Neural progenitor cell (in vitro differentiated cells): ENCODE data around the gene NAPG. TPM values are rescaled to one million over a fixed set of nuclear protein-coding genes. Genes with fewer than 3 reads are reported as not detected.
"Not testable (repeated sequence)": the region's sequence is repeated elsewhere in the genome, so short reads cannot be mapped to it uniquely, and the experiment has no call there.

Source experiments
- DNase-seq: peaks from one replicate; pipeline ENCODE4 v3.0.0-alpha.2; 2016; ENCODE audit warnings: low spot score
- H2AFZ ChIP-seq: fragments of 200-600 bp; sonication (generic); replicated peaks from 2 replicates; pipeline ENCODE4 v1.6.1; 2016; ENCODE audit warnings: antibody characterized with exemption
- H3F3A ChIP-seq: fragments of 200-600 bp; sonication (generic); 2 replicates; pipeline ENCODE4 v1.6.1; 2016; ENCODE audit warnings: antibody characterized with exemption, low read depth
- H3K27ac ChIP-seq: fragments of 200-600 bp; sonication (generic); 2 replicates; pipeline ENCODE4 v1.5.1; 2016; ENCODE audit warnings: mild to moderate bottlenecking
- H3K27me3 ChIP-seq: fragments of 200-600 bp; sonication (generic); 2 replicates; pipeline ENCODE4 v1.6.1; 2016; ENCODE audit warnings: mild to moderate bottlenecking, moderate library complexity
- H3K36me3 ChIP-seq: fragments of 200-600 bp; sonication (generic); 2 replicates; pipeline ENCODE4 v1.5.1; 2016
- H3K4me1 ChIP-seq: fragments of 200-600 bp; sonication (generic); 2 replicates; pipeline ENCODE4 v1.6.1; 2016; ENCODE audit warnings: mixed run types
- H3K4me2 ChIP-seq: fragments of 200-600 bp; sonication (generic); 2 replicates; pipeline ENCODE4 v1.6.1; 2016
- H3K4me3 ChIP-seq: fragments of 200-600 bp; sonication (generic); 2 replicates; pipeline ENCODE4 v1.5.1; 2016
- H3K79me2 ChIP-seq: fragments of 200-600 bp; sonication (generic); 2 replicates; pipeline ENCODE4 v1.6.1; 2016; ENCODE audit warnings: low read depth
- H3K9ac ChIP-seq: fragments of 200-600 bp; sonication (generic); 2 replicates; pipeline ENCODE4 v1.6.1; 2016
- H3K9me3 ChIP-seq: fragments of 200-600 bp; sonication (generic); 2 replicates; pipeline ENCODE4 v1.5.1; 2016; ENCODE audit warnings: low read depth
- H4K20me1 ChIP-seq: fragments of 200-600 bp; sonication (generic); 2 replicates; pipeline ENCODE4 v1.6.1; 2016; ENCODE audit warnings: low read depth
- H3K27ac Mint-ChIP-seq: 3 replicates; pipeline ENCODE4 v1.8.0; 2021; ENCODE audit warnings: mixed read lengths
- H3K27me3 Mint-ChIP-seq: 2 replicates; pipeline ENCODE4 v1.8.0; 2022; ENCODE audit warnings: low read depth, mild to moderate bottlenecking, inconsistent platforms, moderate library complexity, mixed read lengths; ENCODE audit not compliant: insufficient read depth
- H3K36me3 Mint-ChIP-seq: 3 replicates; pipeline ENCODE4 v1.8.0; 2021; ENCODE audit warnings: mixed read lengths
- H3K4me1 Mint-ChIP-seq: 3 replicates; pipeline ENCODE4 v1.8.0; 2021; ENCODE audit warnings: mixed read lengths
- H3K4me3 Mint-ChIP-seq: 3 replicates; pipeline ENCODE4 v1.8.0; 2021; ENCODE audit warnings: mild to moderate bottlenecking, moderate library complexity, mixed read lengths
- H3K9me3 Mint-ChIP-seq: 3 replicates; pipeline ENCODE4 v1.8.0; 2020; ENCODE audit warnings: mixed read lengths
- CTCF ChIP-seq: fragments of 200-600 bp; sonication (generic); IDR thresholded peaks from 2 replicates; pipeline ENCODE4 v1.5.1; 2017; ENCODE audit warnings: antibody characterized with exemption, mild to moderate bottlenecking
- EZH2 ChIP-seq: fragments of 200-600 bp; sonication (generic); IDR thresholded peaks from 2 replicates; pipeline ENCODE4 v1.6.1; 2017; ENCODE audit warnings: antibody characterized with exemption, mild to moderate bottlenecking, moderate library complexity
- EZH2phosphoT487 ChIP-seq: fragments of 200-600 bp; sonication (generic); IDR thresholded peaks from 2 replicates; pipeline ENCODE4 v1.6.1; 2017; ENCODE audit warnings: antibody characterized with exemption
- total RNA-seq: library from RNA; depleted of rRNA; stranded (reverse); fragments of >200 nt; gene quantifications from 2 replicates; pipeline ENCODE4 v1.2.3, GENCODE V29; 2015; ENCODE audit warnings: low replicate concordance

Gene NAPG
- total RNA-seq, 1 donor from 2014 or later, result 56.6 TPM

DNA sequence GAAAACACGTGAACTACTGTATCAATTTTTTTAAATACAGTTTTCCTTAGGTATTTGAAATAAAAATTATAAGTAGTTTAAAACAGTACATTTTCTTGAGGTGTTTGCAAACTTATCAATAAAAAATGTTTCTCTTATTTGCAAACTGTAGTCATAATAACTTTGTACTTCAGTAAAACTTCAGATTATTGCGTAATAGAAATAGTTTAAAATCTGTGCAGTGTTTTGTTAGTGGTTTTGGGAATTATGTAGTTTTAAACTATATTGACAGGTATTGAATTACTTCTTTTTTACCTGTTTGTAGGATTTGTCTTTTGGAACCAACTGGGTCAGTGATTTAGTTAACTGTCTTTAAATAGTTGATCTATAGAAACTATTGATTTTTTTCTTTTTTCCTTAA, 7.3 kb downstream of the NAPG start:
- Histone ChIP-seq H3F3A (no peaks in the 10 kb centered on the region), H3K79me2 (peaks cover 73% of the 10 kb centered on the region), H3K36me3 (peaks cover 5% of the 10 kb centered on the region), H3K9ac (no peak overlapping the region), H3K27ac (no peak overlapping the region), H4K20me1 (peaks cover 24% of the 10 kb centered on the region), H2AFZ (no peak overlapping the region), H3K27me3 (no peaks in the 10 kb centered on the region), H3K4me1 (no peaks in the 10 kb centered on the region), H3K9me3 (no peaks in the 10 kb centered on the region), H3K4me2 (no peak overlapping the region), H3K4me3 (no peak overlapping the region)
- H3K4me3 Mint-ChIP-seq, result no peak overlapping the region
- peaks cover 12% of the 10 kb centered on the region for H3K4me1 Mint-ChIP-seq
- H3K36me3 Mint-ChIP-seq, result peaks cover 4% of the 10 kb centered on the region
- H3K27me3 Mint-ChIP-seq, result no peaks in the 10 kb centered on the region
- H3K27ac Mint-ChIP-seq, result no peak overlapping the region
- no peak for DNase-seq
- TF ChIP-seq EZH2 (no peak), CTCF (no peak), EZH2phosphoT487 (no peak)
- H3K9me3 Mint-ChIP-seq, result no peaks in the 10 kb centered on the region

- Histone ChIP-seq H3K9me3 (no peaks in the 10 kb centered on the region), H3F3A (no peaks in the 10 kb centered on the region), H3K36me3 (peaks cover 25% of the 10 kb centered on the region), H3K4me3 (no peak overlapping the region), H2AFZ (no peak overlapping the region), H3K27me3 (no peaks in the 10 kb centered on the region), H3K4me1 (no peaks in the 10 kb centered on the region), H3K4me2 (no peak overlapping the region), H3K27ac (no peak overlapping the region), H4K20me1 (no peaks in the 10 kb centered on the region), H3K79me2 (peaks cover 52% of the 10 kb centered on the region), H3K9ac (no peak overlapping the region)
- H3K36me3 Mint-ChIP-seq, result peaks cover 19% of the 10 kb centered on the region
- no peak overlapping the region for H3K27ac Mint-ChIP-seq
- no peaks in the 10 kb centered on the region for H3K4me1 Mint-ChIP-seq
- TF ChIP-seq EZH2, result no peak
- no peak for TF ChIP-seq EZH2phosphoT487
- TF ChIP-seq CTCF, result no peak
- no peak overlapping the region for H3K4me3 Mint-ChIP-seq
- H3K9me3 Mint-ChIP-seq, result no peaks in the 10 kb centered on the region
- no peaks in the 10 kb centered on the region for H3K27me3 Mint-ChIP-seq
- DNase-seq, result no peak
Observed at GRCh38 chr18:10536280-10536679, 10.5 kb downstream of the NAPG start.

DNA sequence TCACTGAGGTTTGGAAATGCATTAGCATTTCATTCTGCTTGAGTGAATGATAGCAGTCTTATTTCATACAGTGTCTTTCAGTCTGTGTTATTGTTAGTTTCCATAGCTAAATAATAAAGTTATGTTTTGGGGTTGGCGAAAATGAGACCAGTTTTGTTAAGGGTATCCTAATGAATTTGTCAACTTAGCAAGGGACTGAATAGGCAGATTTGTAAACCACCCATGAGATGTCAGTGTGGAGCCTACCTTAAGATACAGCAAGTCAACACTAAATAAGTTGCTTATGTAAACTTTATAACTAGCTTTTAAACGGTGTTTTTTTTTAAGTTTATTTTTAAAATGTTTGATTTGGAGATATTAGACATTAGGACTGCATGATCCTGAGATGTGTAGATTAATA, 11.9 kb downstream of the NAPG start:
- Histone ChIP-seq H3K9ac (no peak overlapping the region), H3K27me3 (no peaks in the 10 kb centered on the region), H3K4me1 (no peaks in the 10 kb centered on the region), H3K4me2 (no peak overlapping the region), H4K20me1 (no peaks in the 10 kb centered on the region), H3F3A (no peaks in the 10 kb centered on the region), H2AFZ (no peak overlapping the region), H3K27ac (no peak overlapping the region), H3K4me3 (no peak overlapping the region), H3K79me2 (peaks cover 38% of the 10 kb centered on the region), H3K36me3 (peaks cover 20% of the 10 kb centered on the region), H3K9me3 (no peaks in the 10 kb centered on the region)
- no peak overlapping the region for H3K4me3 Mint-ChIP-seq
- TF ChIP-seq EZH2 (no peak), EZH2phosphoT487 (no peak), CTCF (no peak)
- DNase-seq, result no peak
- no peaks in the 10 kb centered on the region for H3K9me3 Mint-ChIP-seq
- no peak overlapping the region for H3K27ac Mint-ChIP-seq
- no peaks in the 10 kb centered on the region for H3K4me1 Mint-ChIP-seq
- H3K27me3 Mint-ChIP-seq, result no peaks in the 10 kb centered on the region
- peaks cover 19% of the 10 kb centered on the region for H3K36me3 Mint-ChIP-seq

DNA sequence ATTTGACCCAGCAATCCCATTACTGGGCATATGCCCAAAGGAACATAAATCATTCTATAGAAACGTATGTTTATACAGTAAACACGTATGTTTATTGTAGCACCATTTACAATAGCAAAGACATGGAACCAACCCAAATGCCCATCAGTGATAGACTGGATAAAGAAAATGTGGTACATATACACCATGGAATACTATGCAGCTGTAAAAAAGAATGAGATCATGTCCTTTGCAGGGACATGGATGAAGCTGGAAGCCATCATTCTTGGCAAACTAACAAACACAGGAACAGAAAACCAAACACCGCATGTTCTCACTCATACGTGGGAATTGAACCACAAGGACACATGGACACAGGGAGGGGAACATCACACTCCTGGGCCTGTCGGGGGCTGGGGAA, 13.3 kb downstream of the NAPG start:
- H3K4me1 Mint-ChIP-seq, H3F3A ChIP-seq, DNase-seq, H4K20me1 ChIP-seq, H3K4me3 ChIP-seq, H3K4me2 ChIP-seq, H3K9me3 ChIP-seq, H3K9me3 Mint-ChIP-seq, H3K27ac ChIP-seq, H3K27me3 ChIP-seq, H2AFZ ChIP-seq, H3K9ac ChIP-seq, H3K27me3 Mint-ChIP-seq, H3K27ac Mint-ChIP-seq, H3K4me1 ChIP-seq, H3K4me3 Mint-ChIP-seq: not testable (repeated sequence)
- H3K36me3 ChIP-seq, result peaks cover 20% of the 10 kb centered on the region
- peaks cover 16% of the 10 kb centered on the region for H3K36me3 Mint-ChIP-seq
- peaks cover 25% of the 10 kb centered on the region for H3K79me2 ChIP-seq
